ENCODE measurements around the gene C7orf57. TPM values are rescaled to one million over a fixed set of nuclear protein-coding genes. Genes with fewer than 3 reads are reported as not detected.

Gene C7orf57
- polyA plus RNA-seq, 3 donors: 0.05 TPM; not detected in 2

- intact Hi-C loops (cut with micrococcal nuclease): no loop called here
- Mint-ChIP-seq H3K9me3 (peaks cover 2 to 13% (median 8%) of the 10 kb centered on the region in 7 donors), H3K27ac (no peak overlapping the region), H3K36me3 (peaks cover 0 to 4% of the 10 kb centered on the region in 2 donors), H3K4me1 (peaks cover 10% of the 10 kb centered on the region), H3K27me3 (ENCODE audit: low read depth in 3 of 3) (peaks cover 0 to 3% (median 2%) of the 10 kb centered on the region in 3 donors), H3K4me3 (no peak overlapping the region)
- H3K36me3 ChIP-seq (replicated peaks in 1 of 2; ENCODE audit: control insufficient read depth in 1 of 2, insufficient read depth in 2 of 2, low read length in 2 of 2): no peaks in the 10 kb centered on the region
- no peak overlapping the region for H3K27ac ChIP-seq (ENCODE audit: low read depth in 1 of 2, low read length in 2 of 2)
- H4K20me1 ChIP-seq (ENCODE audit: insufficient read depth, low read length): no peaks in the 10 kb centered on the region
- H2AFZ ChIP-seq (ENCODE audit: insufficient read depth, low read depth, low read length, poor library complexity, severe bottlenecking): no peak overlapping the region
- H3K4me2 ChIP-seq (replicated peaks; ENCODE audit: extremely low read depth, low read length, poor library complexity, severe bottlenecking): no peak overlapping the region
- H3K4me3 ChIP-seq (replicated peaks in 1 of 3; ENCODE audit: low read depth in 2 of 3, low read length in 3 of 3): no peak overlapping the region
- no peak for DNase-seq
- peaks cover 3 to 11% of the 10 kb centered on the region in 2 donors for H3K4me1 ChIP-seq (ENCODE audit: control insufficient read depth in 1 of 2, insufficient read depth in 2 of 2, low read length in 2 of 2)
- no peak overlapping the region for H3K9ac ChIP-seq (ENCODE audit: insufficient read depth, low read length, poor library complexity, severe bottlenecking)
- H3K9me3 ChIP-seq (replicated peaks in 1 of 2; ENCODE audit: control insufficient read depth in 1 of 2, insufficient read depth in 1 of 2, low read length in 2 of 2): no peaks in the 10 kb centered on the region
- H3K79me2 ChIP-seq (ENCODE audit: insufficient read depth, low read length): no peaks in the 10 kb centered on the region
- WGBS (ENCODE audit: insufficient coverage): no CpG with 5 or more reads among the region's 2 CpGs
- TF ChIP-seq CTCF (IDR thresholded peaks at IDR 0.05): no peak
- no peaks in the 10 kb centered on the region for H3K27me3 ChIP-seq (ENCODE audit: control insufficient read depth in 2 of 2, insufficient read depth in 2 of 2, low read length in 2 of 2)
These were observed 32.1 kb downstream of the C7orf57 start for GRCh38 chr7:48067475-48067874.

- TF ChIP-seq CTCF (IDR thresholded peaks at IDR 0.05): no peak
- Histone ChIP-seq H3K9me3 (replicated peaks in 1 of 2; ENCODE audit: control insufficient read depth in 1 of 2, insufficient read depth in 1 of 2, low read length in 2 of 2) (no peaks in the 10 kb centered on the region), H3K36me3 (replicated peaks in 1 of 2; ENCODE audit: control insufficient read depth in 1 of 2, insufficient read depth in 2 of 2, low read length in 2 of 2) (no peaks in the 10 kb centered on the region), H3K9ac (ENCODE audit: insufficient read depth, low read length, poor library complexity, severe bottlenecking) (no peak overlapping the region), H3K27ac (ENCODE audit: low read depth in 1 of 2, low read length in 2 of 2) (no peak overlapping the region), H3K79me2 (ENCODE audit: insufficient read depth, low read length) (no peaks in the 10 kb centered on the region), H3K4me3 (replicated peaks in 1 of 3; ENCODE audit: low read depth in 2 of 3, low read length in 3 of 3) (no peak overlapping the region), H3K4me1 (ENCODE audit: control insufficient read depth in 1 of 2, insufficient read depth in 2 of 2, low read length in 2 of 2) (peaks cover 12 to 17% of the 10 kb centered on the region in 2 donors), H3K4me2 (replicated peaks; ENCODE audit: extremely low read depth, low read length, poor library complexity, severe bottlenecking) (no peak overlapping the region), H4K20me1 (ENCODE audit: insufficient read depth, low read length) (no peaks in the 10 kb centered on the region), H3K27me3 (ENCODE audit: control insufficient read depth in 2 of 2, insufficient read depth in 2 of 2, low read length in 2 of 2) (no peaks in the 10 kb centered on the region), H2AFZ (ENCODE audit: insufficient read depth, low read depth, low read length, poor library complexity, severe bottlenecking) (no peak overlapping the region)
- Mint-ChIP-seq H3K4me1 (peaks cover 23% of the 10 kb centered on the region), H3K4me3 (no peak overlapping the region), H3K9me3 (peaks cover 0 to 6% (median 2%) of the 10 kb centered on the region in 7 donors), H3K27me3 (ENCODE audit: low read depth in 3 of 3) (peaks cover 0 to 2% (median 2%) of the 10 kb centered on the region in 3 donors), H3K36me3 (no peaks in the 10 kb centered on the region), H3K27ac (peak overlapping the region in 1 of 7 donors; percentile 32)
- DNase-seq: peak in 2 of 3 donors; percentile 19 to 45
- intact Hi-C loops (cut with micrococcal nuclease): loop anchor here in 1 of 2 donors (5.0 kb wide), 1 partner anchor 33 kb away; no protein-coding TSS in a partner anchor
These were observed 38.9 kb downstream of the C7orf57 start for GRCh38 chr7:48074204-48074654.
